ENCODE results near the gene SLC39A6. TPM values are rescaled to one million over a fixed set of nuclear protein-coding genes. Genes with fewer than 3 reads are reported as not detected.
"Not testable (repeated sequence)": the region's sequence is repeated elsewhere in the genome, so short reads cannot be mapped to it uniquely, and the experiment has no call there.

The SLC39A6 gene
- total RNA-seq, 1 donor from 2014 or later, result 11.9 TPM

GRCh38 chr18:36088256-36088655 lies 40.9 kb downstream of the SLC39A6 start:
- no peak for DNase-seq

GRCh38 chr18:36086186-36086585 lies 43.0 kb downstream of the SLC39A6 start:
- TF ChIP-seq, protein P1, sequence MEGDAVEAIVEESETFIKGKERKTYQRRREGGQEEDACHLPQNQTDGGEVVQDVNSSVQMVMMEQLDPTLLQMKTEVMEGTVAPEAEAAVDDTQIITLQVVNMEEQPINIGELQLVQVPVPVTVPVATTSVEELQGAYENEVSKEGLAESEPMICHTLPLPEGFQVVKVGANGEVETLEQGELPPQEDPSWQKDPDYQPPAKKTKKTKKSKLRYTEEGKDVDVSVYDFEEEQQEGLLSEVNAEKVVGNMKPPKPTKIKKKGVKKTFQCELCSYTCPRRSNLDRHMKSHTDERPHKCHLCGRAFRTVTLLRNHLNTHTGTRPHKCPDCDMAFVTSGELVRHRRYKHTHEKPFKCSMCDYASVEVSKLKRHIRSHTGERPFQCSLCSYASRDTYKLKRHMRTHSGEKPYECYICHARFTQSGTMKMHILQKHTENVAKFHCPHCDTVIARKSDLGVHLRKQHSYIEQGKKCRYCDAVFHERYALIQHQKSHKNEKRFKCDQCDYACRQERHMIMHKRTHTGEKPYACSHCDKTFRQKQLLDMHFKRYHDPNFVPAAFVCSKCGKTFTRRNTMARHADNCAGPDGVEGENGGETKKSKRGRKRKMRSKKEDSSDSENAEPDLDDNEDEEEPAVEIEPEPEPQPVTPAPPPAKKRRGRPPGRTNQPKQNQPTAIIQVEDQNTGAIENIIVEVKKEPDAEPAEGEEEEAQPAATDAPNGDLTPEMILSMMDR (IDR thresholded peaks at IDR 0.05; ENCODE audit: borderline replicate concordance), result no peak
- Histone ChIP-seq H3K27me3 (ENCODE audit: low read depth) (no peaks in the 10 kb centered on the region), H3K4me1 (no peaks in the 10 kb centered on the region), H3K27ac (replicated peaks) (no peak overlapping the region), H3K9me3 (replicated peaks) (peaks cover 15% of the 10 kb centered on the region), H3K36me3 (no peaks in the 10 kb centered on the region), H3K4me3 (no peak overlapping the region)
- no peak for DNase-seq
- intact Hi-C loops (cut with micrococcal nuclease), result no loop called here

More at GRCh38 chr18:36088256-36088655, 40.9 kb downstream of the SLC39A6 start:
- Histone ChIP-seq H3K4me1 (no peaks in the 10 kb centered on the region), H3K36me3 (no peaks in the 10 kb centered on the region), H3K27ac (replicated peaks) (no peak overlapping the region), H3K4me3 (no peak overlapping the region), H3K9me3 (replicated peaks) (peaks cover 10% of the 10 kb centered on the region), H3K27me3 (ENCODE audit: low read depth) (no peaks in the 10 kb centered on the region)
- TF ChIP-seq, protein P1 (IDR thresholded peaks at IDR 0.05; ENCODE audit: borderline replicate concordance), result no peak
- intact Hi-C loops (cut with micrococcal nuclease), result no loop called here

GRCh38 chr18:36085195-36085594 lies 43.9 kb downstream of the SLC39A6 start:
- Histone ChIP-seq H3K27me3 (ENCODE audit: low read depth) (no peaks in the 10 kb centered on the region), H3K36me3 (no peaks in the 10 kb centered on the region), H3K4me1 (no peaks in the 10 kb centered on the region), H3K4me3 (no peak overlapping the region), H3K27ac (replicated peaks) (no peak overlapping the region), H3K9me3 (replicated peaks) (peaks cover 25% of the 10 kb centered on the region)
- no peak for DNase-seq
- TF ChIP-seq, protein P1 (IDR thresholded peaks at IDR 0.05; ENCODE audit: borderline replicate concordance), result no peak
- intact Hi-C loops (cut with micrococcal nuclease), result no loop called here

DNA sequence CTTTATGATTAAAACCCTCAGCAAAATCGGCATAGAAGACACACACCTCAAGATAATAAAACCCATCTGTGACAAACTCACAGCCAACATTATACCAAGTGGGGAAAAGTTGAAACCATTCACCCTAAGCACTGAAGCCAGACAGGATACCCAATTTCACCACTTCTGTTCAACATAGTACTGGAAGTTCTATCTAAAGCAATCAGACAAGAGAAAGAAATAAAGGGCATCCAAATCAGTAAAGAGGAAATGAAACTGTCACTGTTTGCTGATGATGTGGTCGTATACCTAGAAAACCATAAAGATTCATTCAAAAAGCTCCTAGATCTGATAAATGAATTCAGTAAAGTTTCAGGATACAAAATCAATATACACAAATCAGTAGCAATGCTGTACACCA lies 45.4 kb downstream of the SLC39A6 start:
- peaks cover 25% of the 10 kb centered on the region for H3K9me3 ChIP-seq (replicated peaks)
- no peaks in the 10 kb centered on the region for H3K4me1 ChIP-seq
- no peak for DNase-seq
- no peak overlapping the region for H3K27ac ChIP-seq (replicated peaks)
- intact Hi-C loops (cut with micrococcal nuclease), result no loop called here
- TF ChIP-seq, protein P1 (IDR thresholded peaks at IDR 0.05; ENCODE audit: borderline replicate concordance), result no peak
- no peaks in the 10 kb centered on the region for H3K27me3 ChIP-seq (ENCODE audit: low read depth)
- H3K4me3 ChIP-seq, result no peak overlapping the region
- no peaks in the 10 kb centered on the region for H3K36me3 ChIP-seq

GRCh38 chr18:36081118-36081517 lies 48.0 kb downstream of the SLC39A6 start:
- H3K4me1 ChIP-seq; H3K4me3 ChIP-seq; DNase-seq; H3K27me3 ChIP-seq (ENCODE audit: low read depth); H3K36me3 ChIP-seq; H3K27ac ChIP-seq (replicated peaks); intact Hi-C loops (cut with micrococcal nuclease): not testable (repeated sequence)
- peaks cover 25% of the 10 kb centered on the region for H3K9me3 ChIP-seq (replicated peaks)

- H3K27me3 ChIP-seq (ENCODE audit: low read depth), result peaks cover 14% of the 10 kb centered on the region
- H3K4me3 ChIP-seq, result no peak overlapping the region
- H3K4me1 ChIP-seq, result no peaks in the 10 kb centered on the region
- TF ChIP-seq, protein P1 (IDR thresholded peaks at IDR 0.05; ENCODE audit: borderline replicate concordance), result no peak
- H3K27ac ChIP-seq (replicated peaks), result no peak overlapping the region
- no peaks in the 10 kb centered on the region for H3K36me3 ChIP-seq
- intact Hi-C loops (cut with micrococcal nuclease), result no loop called here
- peaks cover 18% of the 10 kb centered on the region for H3K9me3 ChIP-seq (replicated peaks)
- no peak for DNase-seq
Measured at GRCh38 chr18:36078751-36079529, 50.2 kb downstream of the SLC39A6 start.

DNA sequence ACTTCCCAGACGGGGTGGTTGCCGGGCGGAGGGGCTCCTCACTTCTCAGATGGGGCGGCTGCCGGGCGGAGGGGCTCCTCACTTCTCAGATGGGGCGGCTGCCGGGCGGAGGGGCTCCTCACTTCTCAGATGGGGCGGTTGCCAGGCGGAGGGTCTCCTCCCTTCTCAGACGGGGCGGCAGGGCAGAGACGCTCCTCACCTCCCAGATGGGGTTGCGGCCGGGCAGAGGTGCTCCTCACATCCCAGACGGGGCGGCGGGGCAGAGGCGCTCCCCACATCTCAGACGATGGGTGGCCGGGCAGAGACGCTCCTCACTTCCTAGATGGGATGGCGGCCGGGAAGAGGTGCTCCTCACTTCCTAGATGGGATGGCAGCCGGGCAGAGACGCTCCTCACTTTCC lies 51.4 kb downstream of the SLC39A6 start:
- H3K27ac ChIP-seq (replicated peaks); H3K4me1 ChIP-seq; intact Hi-C loops (cut with micrococcal nuclease); H3K36me3 ChIP-seq; DNase-seq; H3K4me3 ChIP-seq: not testable (repeated sequence)
- H3K27me3 ChIP-seq (ENCODE audit: low read depth), result peaks cover 14% of the 10 kb centered on the region
- H3K9me3 ChIP-seq (replicated peaks), result peaks cover 14% of the 10 kb centered on the region
